HG03575 (cell line): Measurements from ENCODE around the gene NECTIN3.

Source experiments
- ATAC-seq: cut with Tn5 transposase; IDR thresholded peaks from one replicate; pipeline ENCODE4 v1.9.1; 2021; ENCODE audit not compliant: unreplicated experiment, insufficient number of reproducible peaks, low FRiP score; ENCODE audit errors: extremely low read depth

Gene NECTIN3

DNA sequence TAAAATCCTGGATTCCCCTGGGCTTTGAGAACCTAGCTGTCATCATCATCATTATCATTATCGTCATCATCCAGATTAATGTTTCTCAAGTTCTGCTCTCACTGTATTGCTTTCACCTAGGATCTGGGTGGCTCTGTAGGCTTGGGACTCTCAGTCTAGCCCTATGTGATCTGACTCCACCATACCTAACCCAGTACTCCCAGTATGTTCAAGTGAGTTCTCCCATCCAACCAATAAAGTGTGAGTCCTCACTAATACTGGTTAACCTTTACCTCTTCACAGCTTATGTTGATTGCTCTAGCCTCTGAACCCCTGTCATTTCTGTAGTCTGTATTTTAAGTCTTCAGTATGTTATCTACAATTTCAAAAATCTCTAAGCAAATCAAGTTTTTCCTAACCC is 102.3 kb downstream of the NECTIN3 start:
- ATAC-seq = no peak

DNA sequence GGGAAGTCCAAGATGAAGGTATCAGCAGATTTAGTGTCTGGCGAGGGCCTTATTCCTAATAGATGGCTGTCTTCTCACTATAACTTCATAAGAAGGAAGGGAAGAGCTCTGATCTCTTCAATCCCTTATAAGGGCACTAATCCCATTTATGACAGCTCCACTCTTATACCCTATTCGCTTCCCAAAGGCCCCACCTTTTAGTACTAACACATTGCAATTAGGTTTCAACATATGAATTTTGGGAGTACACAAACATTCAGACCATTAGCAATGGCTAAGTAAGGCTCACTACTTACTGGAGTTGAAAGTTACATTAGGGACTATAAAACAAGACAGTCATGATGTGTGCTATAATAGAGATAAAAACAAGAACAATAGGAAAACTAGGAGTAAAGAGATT is 118.9 kb downstream of the NECTIN3 start:
- no peak for ATAC-seq

DNA sequence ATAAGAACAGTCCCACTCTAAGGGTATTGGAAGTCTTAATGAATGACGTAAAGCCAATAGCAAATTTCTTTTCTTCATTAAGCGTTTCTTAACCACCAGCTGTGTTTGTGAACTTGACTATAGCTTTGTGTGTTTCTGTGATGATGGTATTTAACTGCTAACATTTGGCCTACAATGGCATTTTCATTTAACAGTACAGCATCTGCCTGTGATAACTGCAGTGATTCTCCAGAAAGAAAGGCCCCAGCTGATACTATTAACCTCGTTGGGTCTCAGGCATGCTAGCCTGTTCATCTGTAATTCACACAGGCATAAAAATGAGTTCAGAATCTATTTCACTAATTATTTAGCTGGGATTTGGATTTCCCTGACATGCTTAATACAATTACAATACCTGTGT is 121.9 kb downstream of the NECTIN3 start:
- no peak for ATAC-seq

DNA sequence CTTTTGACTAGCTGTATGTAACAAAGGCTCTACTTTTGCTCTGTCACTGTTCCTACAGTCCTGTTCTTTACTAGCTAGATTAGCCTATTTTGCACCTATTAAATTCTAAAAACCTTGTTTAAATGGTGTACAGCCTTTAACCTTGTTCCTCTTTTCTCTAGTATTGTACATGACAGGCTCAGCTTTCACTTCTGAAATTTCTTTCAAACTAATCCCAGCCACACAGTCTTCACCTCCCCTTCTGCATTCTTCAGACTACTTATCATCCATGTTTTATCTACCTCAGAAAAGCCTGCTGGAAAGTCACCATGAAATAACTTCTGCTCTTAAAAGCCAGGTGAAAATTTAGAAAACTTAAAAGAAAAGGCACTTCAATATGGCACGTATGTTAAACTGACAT is 122.4 kb downstream of the NECTIN3 start:
- no peak for ATAC-seq

DNA sequence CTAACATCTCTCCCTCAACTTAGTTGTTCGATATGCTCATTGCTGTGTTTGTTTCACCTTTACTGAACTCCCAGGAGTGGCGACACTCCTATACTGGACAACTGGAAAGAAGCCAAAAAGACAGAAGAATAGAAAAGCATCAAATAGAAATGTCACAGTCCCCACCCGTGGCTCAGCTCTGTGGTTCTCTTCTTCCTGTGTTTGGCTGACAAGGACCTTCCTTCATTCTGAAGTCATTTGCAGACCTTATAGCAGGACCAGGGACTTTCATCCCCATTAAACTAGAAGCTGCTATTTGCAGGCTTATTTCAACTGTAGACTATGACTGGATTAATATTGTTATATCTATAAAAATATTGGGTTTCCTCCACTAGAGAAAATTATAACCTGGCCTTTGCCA is 125.9 kb downstream of the NECTIN3 start:
- ATAC-seq = no peak

DNA sequence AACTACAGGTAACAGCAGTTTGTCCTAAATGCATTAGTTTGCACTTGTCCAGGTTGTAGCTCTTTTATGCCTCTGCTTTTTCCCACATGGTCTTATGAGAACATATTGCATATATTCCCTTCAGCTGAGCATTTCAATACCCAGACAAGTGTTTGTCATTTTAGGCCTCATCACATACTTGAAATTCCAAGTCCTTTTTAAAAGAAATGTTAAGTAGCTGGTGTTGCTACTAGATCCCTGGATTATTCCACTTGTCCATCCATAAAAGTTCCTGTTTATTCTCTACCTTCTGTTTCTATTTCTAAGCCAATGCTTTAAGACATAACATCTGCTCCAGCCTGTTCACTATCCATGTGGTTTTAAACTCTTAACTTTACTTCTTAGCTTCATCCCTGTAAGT is 128.4 kb downstream of the NECTIN3 start:
- no peak for ATAC-seq

DNA sequence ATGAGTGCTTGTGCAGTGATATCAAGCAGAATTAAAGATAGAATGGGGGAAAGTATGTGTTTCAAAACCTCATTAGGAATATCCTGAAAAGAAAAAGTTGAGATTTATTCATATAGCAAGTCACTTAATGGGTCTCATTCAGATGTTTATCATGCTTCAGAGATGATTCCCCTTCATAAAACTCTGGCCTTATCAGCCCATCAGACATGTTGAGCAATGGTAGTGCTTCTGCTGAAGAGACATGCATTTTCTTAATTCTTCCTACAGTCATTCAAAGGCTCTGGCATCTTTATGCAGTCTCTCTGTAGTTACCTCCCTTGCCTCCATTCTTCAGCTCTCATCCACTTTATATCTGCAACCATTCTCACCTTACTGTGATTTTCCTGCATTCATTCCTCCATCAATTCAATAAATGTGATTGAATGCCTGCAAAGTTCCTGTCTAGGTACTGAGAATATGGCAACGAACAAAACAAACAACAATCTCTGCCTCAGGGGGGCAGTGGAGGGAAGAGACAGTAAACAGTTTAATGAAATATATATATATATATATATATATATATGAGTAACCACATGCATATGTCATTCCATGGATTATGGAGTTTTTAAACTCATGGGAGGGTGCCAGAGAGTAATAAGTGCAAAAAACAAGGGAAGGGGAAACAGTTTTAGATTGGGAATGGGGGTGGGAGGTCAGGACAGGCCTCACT is 138.5 kb downstream of the NECTIN3 start:
- no peak for ATAC-seq

DNA sequence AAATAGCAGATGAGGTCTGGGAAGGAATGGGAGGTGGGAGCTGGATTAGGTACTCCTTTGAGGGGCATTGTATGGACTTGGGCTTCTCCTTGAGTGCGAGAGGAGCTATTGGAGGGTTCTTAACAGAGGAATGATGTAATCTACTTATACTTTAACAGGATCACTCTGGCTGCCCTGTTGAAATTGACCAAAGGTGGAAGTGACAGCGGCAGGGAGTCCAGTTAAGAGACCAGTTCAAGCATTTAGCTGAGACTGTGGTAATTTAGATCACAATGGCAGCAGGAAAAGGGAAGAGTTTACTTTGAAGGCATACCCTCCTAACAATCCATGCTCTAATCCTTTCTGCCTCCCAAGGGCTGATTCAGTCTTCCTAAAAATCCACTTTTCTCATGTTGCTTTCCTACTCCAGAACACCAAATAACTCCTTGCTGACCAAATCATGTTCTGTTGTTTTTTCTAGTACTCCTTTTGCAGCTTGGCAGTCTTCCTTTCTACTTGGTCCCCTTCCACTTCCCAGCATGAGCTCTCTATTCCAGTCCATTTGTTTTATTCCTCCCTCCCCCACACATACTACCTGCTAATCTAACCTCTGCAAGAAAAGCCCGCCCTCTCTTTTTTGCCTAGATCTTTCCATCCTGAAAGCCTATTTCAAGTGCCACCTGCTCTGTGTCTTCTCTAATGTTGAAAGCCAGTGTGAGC is 139.4 kb downstream of the NECTIN3 start:
- no peak for ATAC-seq

DNA sequence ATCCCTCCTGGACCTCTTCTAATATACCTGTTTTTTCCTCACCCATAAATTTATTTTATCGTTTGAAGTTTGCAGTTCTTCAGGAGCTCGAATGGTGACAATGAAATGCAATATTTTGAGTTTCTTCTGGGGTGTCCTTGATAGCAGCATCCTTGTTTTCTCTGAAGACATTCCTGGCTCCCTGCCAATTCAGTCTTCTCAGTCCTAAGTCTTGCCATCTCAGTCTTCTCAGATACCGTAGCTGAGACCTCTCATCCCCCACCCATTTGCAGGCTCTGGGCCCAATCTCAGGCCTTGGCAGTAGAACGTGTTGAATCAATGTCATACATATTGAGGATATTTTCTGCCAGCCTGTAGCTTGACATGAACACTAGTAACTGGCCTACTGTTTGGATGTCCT is 140.9 kb downstream of the NECTIN3 start:
- no peak for ATAC-seq

DNA sequence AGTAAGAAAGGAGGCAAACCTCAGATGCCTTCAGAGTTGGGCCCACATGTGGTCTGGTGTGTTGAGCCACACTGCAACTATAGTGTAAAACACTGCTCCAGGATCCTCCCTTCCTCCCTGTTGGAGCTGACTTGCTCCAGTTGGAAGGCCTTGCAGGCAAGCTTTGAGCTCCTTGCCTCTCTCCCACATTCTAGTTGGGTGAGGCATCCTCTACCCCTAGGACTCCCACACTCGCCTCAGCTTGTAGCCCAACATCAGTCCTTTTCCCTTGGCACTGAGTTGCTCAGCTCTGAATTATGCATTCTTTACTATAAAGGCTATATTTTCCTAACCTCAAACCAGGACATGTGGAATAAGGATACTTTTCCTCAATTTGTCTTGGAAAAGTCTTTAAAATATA is 143.9 kb downstream of the NECTIN3 start:
- ATAC-seq = no peak

DNA sequence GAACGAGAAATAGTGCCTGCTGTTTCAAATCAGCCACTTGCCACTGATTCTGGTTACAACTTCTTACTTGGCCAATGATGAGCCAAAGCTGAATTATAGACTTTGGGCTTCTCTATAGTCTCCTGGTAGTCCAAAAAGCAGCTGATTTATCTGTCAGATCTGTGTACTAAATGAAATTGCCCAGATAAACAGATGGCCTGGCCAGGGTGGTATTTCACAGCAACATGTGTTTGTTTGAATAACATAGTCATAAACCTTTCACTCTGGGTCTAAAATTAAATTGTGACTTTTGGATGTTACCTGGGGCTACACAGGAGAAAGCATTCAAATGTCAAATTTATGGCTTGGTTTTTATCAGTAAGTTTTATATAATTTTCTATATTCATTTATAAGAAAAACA is 147.0 kb downstream of the NECTIN3 start:
- ATAC-seq = no peak

DNA sequence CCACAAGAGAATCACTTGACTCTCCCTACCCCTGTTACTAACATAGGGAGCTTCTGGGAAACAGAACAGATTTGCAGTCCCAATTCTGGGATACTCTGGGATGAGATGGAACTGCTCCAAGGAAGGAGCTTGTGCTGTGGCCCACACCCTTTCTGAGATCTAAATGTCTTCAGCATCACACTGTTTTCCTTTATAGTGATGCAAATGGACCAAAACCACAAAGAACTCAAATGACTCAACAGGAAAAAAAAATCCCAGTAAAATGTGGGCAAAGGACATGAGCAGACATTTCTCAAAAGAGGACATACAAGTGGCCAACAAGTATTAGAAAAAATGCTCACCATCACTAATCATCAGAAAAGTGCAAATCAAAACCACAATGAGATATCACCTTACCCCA is 155.6 kb downstream of the NECTIN3 start:
- ATAC-seq = no peak

DNA sequence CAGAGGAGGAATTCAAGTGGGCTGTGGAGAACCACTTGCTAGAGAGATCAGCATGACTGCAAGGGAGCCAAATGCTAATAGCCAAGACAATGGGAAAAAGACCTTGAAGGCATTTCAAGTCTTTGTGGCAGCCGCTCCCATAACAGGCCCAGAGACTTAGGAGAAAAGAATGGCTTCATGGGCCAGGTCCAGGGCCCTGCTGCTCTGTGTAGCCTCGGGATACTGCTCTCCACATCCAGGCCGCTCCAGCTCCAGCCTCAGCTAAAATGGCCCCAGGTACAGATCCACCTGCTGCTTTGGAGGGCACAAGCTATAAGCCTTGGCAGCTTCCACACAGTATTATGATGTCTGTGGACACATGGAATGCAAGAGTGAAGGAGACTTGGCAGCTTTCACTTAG is 157.7 kb downstream of the NECTIN3 start:
- ATAC-seq = no peak

DNA sequence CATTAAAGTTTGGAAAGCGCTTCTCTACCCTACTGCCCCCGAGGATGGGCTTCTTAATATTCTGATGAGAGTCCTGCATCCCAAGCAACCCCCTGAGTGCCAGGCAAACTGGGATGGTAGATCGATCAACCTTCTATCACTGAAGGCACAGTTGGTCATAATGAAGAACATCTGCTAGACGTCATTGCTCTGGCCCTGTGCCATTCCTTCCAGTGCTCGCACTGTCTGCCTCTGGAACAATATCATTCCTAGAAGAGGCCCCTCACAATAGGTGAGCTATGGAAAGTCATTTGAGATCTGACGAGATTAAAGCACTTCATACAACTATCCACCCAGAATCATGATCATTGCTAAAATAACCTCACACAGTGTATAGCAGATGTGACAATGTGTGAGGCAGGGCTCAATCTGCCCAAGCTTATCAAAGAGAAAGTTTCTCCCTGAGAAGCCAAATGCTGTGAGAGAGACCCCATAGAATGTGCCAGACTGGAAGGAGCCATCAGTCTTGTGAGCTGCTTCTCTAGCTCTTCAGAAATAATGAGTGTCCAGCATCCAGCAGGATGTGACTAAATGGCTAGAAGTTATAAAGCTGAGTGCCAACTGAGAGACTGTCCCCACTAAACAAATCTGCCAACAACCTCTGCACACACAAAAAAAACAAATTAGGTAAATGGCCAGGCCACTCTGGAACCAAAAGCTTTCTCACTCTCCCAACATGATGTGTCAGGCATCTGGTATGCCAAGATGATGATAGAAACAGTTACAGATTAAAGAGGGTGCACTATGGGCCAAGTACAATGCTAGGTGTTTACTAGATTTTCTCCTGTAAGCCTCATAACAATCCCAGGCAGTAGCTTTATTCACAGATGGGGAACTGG is 165.5 kb downstream of the NECTIN3 start:
- ATAC-seq = no peak

DNA sequence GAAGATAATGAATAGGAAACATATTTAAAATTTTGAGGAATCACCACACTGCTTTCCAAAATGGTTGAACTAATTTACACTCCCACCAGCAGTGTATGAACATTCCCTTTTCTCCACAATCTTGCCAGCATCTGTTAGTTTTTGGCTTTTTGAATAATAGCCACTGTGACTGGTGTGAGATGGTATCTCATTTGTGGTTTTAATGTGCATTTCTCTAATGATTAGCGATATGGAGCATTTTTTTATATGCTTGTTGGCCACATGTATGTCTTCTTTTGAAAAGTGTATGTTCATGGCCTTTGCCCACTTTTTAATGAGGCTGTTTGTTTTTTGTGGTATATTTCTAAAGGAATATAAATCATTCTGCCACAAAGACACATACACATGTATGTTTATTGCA is 166.3 kb downstream of the NECTIN3 start:
- no peak for ATAC-seq

DNA sequence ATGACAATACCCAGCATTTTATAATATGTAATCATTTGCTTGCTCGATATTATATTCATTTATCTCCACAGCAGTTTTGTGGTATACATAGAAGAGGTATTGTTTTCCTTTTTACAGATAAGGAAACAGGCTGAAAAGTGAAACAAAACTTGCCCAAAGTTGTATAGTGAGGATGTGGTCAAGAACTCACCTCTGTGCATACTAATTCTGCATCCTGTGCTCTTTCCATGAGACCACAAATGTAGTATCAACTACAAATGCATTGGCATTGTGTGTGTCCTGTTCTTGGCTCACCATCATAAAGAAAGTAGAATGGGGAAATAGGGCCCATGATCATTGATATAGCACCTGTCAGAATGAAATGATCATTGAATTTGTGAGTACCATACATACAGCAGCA is 167.3 kb downstream of the NECTIN3 start:
- peak; percentile 97 for ATAC-seq

DNA sequence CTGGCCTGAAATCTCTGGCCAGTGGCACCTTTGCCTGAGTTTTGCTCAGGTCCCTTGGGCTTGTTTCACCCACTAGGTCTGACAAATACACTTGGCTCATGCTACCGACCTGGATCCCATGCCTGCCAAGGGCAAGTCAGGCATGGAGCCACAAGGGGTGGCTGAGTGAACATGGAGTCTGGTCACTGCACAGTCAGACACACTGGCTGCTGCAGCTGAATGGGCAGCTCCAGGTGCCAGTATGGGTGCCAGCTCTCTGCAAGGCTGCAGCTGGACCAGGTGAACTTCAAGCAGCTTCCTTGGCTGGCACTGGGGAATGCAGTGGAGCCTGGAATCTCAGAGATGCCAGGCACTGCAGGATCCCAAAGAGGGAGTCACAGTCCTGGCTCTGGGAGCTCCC is 170.3 kb downstream of the NECTIN3 start:
- no peak for ATAC-seq
